Activated CD8-positive, alpha-beta memory T cell treated with anti-CD3 and anti-CD28 coated beads, Interleukin-2, amount 10 ng/mL, durations not matched to agents 7 days and 5 days (primary cell): ENCODE measurements around the gene DOCK7. TPM values are rescaled to one million over a fixed set of nuclear protein-coding genes. Genes with fewer than 3 reads are reported as not detected.

Experiments used
- ATAC-seq: fragments of 150-1000 bp; cut with Tn5 transposase; one replicate; pipeline ENCODE4 v1.10.0; 2021; ENCODE audit warnings: moderate library complexity
- CTCF ChIA-PET: fragments of 350-600 bp; sonication (Branson Sonifier 250); formaldehyde crosslinking; loops from one replicate; lab custom pipeline; 2021; ENCODE audit warnings: antibody characterized with exemption; lab: Charles Lee
- DNase-seq: peaks from one replicate; pipeline ENCODE4 v3.0.0-alpha.2; 2020
- H3K27ac Mint-ChIP-seq: one replicate; pipeline ENCODE4 v1.8.0; 2021; ENCODE audit warnings: mild to moderate bottlenecking, mixed read lengths
- H3K27me3 Mint-ChIP-seq: one replicate; pipeline ENCODE4 v1.8.0; 2021; ENCODE audit warnings: mixed read lengths
- H3K36me3 Mint-ChIP-seq: one replicate; pipeline ENCODE4 v1.8.0; 2021; ENCODE audit warnings: mild to moderate bottlenecking, mixed read lengths
- H3K4me1 Mint-ChIP-seq: one replicate; pipeline ENCODE4 v1.8.0; 2021; ENCODE audit warnings: mixed read lengths
- H3K4me3 Mint-ChIP-seq: one replicate; pipeline ENCODE4 v1.8.0; 2021; ENCODE audit warnings: mild to moderate bottlenecking, moderate library complexity, mixed read lengths
- H3K9me3 Mint-ChIP-seq: one replicate; pipeline ENCODE4 v1.8.0; 2022; ENCODE audit warnings: low read depth, mixed read lengths
- total RNA-seq, 2 experiments: library from RNA; stranded (reverse); gene quantifications; one replicate each; pipeline ENCODE4 v1.2.3, GENCODE V29; 2021

DOCK7 gene
- total RNA-seq, 2 experiments from 2014 or later = 6.6 to 7.5 TPM

GRCh38 chr1:62436039-62436465 lies 252.1 kb downstream of the DOCK7 start:
- Mint-ChIP-seq H3K36me3 (peaks cover 21% of the 10 kb centered on the region), H3K27ac (peak overlapping the region; percentile 98), H3K4me1 (peaks cover 29% of the 10 kb centered on the region), H3K9me3 (no peaks in the 10 kb centered on the region), H3K27me3 (peaks cover 3% of the 10 kb centered on the region), H3K4me3 (peak overlapping the region; percentile 92)
- no peak for DNase-seq
- CTCF ChIA-PET = interaction anchor here (0.7 to 1.5 kb wide), 2 partner anchors 15 to 261 kb away, joined by 3 to 4 read pairs; no protein-coding TSS in a partner anchor
- ATAC-seq = no peak

DNA sequence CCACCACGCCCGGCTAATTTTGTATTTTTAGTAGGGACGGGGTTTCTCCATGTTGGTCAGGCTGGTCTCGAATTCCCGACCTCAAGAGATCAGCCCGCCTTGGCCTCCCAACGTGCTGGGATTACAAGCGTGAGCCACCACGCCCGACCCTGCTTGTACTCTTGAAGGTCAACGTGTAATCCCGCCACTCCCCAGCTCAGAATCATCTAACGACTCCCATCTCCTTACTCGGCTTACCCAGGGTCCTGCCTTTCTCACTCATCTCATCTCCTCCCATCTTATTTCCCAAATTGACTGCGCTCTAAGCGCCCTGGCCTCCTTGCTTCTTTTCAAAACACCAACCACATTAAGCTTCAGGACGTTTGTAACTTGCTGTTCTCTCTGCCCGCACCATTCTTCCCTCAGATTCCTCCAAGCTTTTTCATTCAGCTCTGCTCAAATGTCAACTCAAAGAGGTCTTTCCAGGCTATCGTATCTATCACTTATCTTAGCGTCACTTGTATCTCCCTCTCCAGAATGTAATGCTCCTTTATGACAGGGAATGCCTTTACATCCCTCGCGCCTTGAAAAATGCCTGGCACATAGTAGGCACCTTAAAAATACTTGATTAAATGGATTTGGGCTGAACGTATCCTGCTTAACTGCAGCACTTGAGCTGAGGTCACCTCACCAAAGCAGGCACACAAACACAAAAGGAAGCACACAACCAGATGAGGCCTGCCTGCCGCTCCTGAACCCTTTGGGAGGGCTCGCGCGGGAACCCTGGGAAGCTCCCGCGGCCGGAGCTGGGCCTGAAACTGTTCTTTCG lies 252.8 kb downstream of the DOCK7 start:
- DNase-seq (no peak), ATAC-seq (no peak)
- Mint-ChIP-seq H3K4me1 (peaks cover 23% of the 10 kb centered on the region), H3K4me3 (peak overlapping the region; percentile 92), H3K27ac (peak overlapping the region; percentile 98), H3K36me3 (peaks cover 15% of the 10 kb centered on the region), H3K27me3 (peaks cover 3% of the 10 kb centered on the region), H3K9me3 (no peaks in the 10 kb centered on the region)
- CTCF ChIA-PET = interaction anchor here (0.7 to 1.5 kb wide), 2 partner anchors 15 to 260 kb away, joined by 3 to 4 read pairs; no protein-coding TSS in a partner anchor

DNA sequence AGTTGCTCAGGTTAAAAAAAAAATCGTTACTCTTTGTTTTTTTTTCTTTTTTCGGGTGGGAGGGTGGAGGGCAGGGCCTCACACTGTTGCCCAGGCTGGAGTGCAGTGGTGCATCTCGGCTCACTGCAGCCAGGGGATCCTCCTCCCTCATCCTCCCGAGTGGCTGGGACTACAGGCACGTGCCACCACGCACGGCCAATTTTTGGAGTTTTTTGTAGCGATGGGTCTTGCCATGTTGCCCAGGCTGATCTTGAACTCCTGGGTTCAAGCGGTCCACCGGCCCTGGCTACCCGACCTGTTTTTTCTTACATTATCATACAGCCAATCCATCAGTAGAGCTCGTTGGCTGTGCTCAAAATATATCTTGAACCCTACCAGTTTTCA lies 253.6 kb downstream of the DOCK7 start:
- H3K27ac Mint-ChIP-seq = no peak overlapping the region
- peak overlapping the region; percentile 41 for H3K4me3 Mint-ChIP-seq
- ATAC-seq = no peak
- H3K27me3 Mint-ChIP-seq = peaks cover 3% of the 10 kb centered on the region
- peaks cover 16% of the 10 kb centered on the region for H3K4me1 Mint-ChIP-seq
- DNase-seq = no peak
- H3K36me3 Mint-ChIP-seq = peaks cover 9% of the 10 kb centered on the region
- CTCF ChIA-PET = no interaction called here
- H3K9me3 Mint-ChIP-seq = no peaks in the 10 kb centered on the region

DNA sequence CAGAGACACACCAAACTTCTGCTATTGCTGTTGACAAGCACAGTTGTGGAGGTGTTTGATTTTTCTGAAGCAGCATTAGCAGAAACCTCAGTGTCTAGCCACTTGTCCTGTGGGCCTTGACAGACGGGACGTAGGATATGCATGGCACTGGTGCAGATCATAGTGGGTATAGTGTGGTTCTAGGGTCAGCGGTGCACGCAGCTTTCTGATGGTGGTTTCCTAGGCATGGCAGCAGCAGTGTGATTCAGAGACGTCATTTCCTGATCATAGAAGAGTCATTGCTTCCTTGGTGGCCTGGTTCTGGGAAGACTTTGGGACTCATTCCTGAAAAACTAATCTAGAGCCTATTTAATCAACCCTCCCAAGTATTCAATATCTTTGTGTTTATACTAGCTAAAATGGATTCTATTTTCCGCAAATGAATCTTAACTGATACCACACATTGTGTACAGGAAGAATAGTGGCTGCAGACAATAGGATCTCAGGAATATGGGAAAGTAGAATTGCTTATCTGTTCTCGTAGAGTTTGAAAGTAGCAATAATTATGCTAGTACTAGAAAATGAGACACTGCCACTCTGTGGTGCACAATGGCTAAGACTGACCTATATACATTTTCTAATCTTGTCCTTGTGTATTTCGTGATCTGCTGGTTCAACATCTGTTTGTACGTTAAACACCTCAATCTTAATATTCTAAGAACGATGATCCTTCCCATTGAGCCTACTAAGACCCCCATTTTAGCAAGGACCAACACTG lies 254.1 kb downstream of the DOCK7 start:
- no peak for DNase-seq
- Mint-ChIP-seq H3K36me3 (peaks cover 9% of the 10 kb centered on the region), H3K27me3 (peaks cover 3% of the 10 kb centered on the region), H3K4me1 (peaks cover 16% of the 10 kb centered on the region), H3K4me3 (peak overlapping the region; percentile 26), H3K9me3 (no peaks in the 10 kb centered on the region), H3K27ac (no peak overlapping the region)
- ATAC-seq = no peak
- CTCF ChIA-PET = no interaction called here

DNA sequence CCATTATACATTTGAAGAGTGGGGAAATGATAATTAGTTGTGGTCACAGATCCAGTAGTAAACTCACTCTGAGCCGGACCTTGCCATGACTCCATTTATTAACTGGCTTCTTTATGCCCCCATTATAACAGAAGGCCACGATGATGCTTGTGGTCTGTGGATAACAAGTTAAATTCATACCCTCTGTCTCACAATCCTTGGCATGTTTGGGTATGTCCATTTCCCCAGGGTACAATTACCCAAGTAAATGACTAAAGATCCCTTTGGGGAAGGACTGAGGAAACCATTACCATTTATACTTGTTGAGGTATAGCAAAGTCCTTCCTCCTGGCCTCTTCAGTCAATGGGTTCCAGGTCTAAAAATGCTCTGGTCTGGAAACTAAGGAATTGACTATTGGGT lies 258.6 kb downstream of the DOCK7 start:
- no peak overlapping the region for H3K4me3 Mint-ChIP-seq
- CTCF ChIA-PET = no interaction called here
- no peak overlapping the region for H3K27ac Mint-ChIP-seq
- no peaks in the 10 kb centered on the region for H3K9me3 Mint-ChIP-seq
- H3K4me1 Mint-ChIP-seq = peaks cover 7% of the 10 kb centered on the region
- ATAC-seq (no peak), DNase-seq (no peak)
- no peaks in the 10 kb centered on the region for H3K36me3 Mint-ChIP-seq
- peaks cover 3% of the 10 kb centered on the region for H3K27me3 Mint-ChIP-seq

DNA sequence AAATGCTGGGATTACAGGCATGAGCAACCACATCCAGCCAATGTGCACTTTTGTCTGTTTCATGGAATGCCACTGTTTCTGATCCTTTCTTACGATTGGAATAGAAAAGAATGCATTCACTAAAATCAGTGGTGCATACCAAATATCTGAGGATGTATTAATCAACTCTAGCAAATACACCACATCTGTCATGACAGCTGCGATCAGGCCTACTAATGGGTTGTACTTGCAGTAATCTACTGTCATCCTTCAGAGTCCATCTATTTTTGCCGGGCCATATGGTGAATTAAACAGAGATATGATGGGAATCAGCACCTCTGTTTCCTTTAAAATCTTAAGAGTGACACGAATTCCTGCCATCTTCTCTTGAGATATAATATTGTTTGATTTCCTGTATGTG lies 259.8 kb downstream of the DOCK7 start:
- CTCF ChIA-PET = no interaction called here
- no peaks in the 10 kb centered on the region for H3K4me1 Mint-ChIP-seq
- H3K27ac Mint-ChIP-seq = no peak overlapping the region
- DNase-seq = no peak
- peaks cover 3% of the 10 kb centered on the region for H3K27me3 Mint-ChIP-seq
- no peak for ATAC-seq
- H3K36me3 Mint-ChIP-seq = no peaks in the 10 kb centered on the region
- no peaks in the 10 kb centered on the region for H3K9me3 Mint-ChIP-seq
- H3K4me3 Mint-ChIP-seq = no peak overlapping the region

GRCh38 chr1:62426794-62427193 lies 261.4 kb downstream of the DOCK7 start:
- no peak for DNase-seq
- H3K4me3 Mint-ChIP-seq = no peak overlapping the region
- H3K9me3 Mint-ChIP-seq = no peaks in the 10 kb centered on the region
- H3K27ac Mint-ChIP-seq = no peak overlapping the region
- H3K36me3 Mint-ChIP-seq = no peaks in the 10 kb centered on the region
- CTCF ChIA-PET = no interaction called here
- no peak for ATAC-seq
- H3K4me1 Mint-ChIP-seq = no peaks in the 10 kb centered on the region
- no peaks in the 10 kb centered on the region for H3K27me3 Mint-ChIP-seq

- DNase-seq = no peak
- CTCF ChIA-PET = no interaction called here
These were observed 261.9 kb downstream of the DOCK7 start for GRCh38 chr1:62426237-62426636.

GRCh38 chr1:62425041-62425440 lies 263.1 kb downstream of the DOCK7 start:
- CTCF ChIA-PET = no interaction called here
- Mint-ChIP-seq H3K9me3 (no peaks in the 10 kb centered on the region), H3K4me1 (no peaks in the 10 kb centered on the region), H3K36me3 (no peaks in the 10 kb centered on the region), H3K4me3 (no peak overlapping the region), H3K27me3 (peaks cover 2% of the 10 kb centered on the region), H3K27ac (no peak overlapping the region)
- no peak for DNase-seq
- ATAC-seq = no peak

More at GRCh38 chr1:62426237-62426636, 261.9 kb downstream of the DOCK7 start:
- Mint-ChIP-seq H3K4me3 (no peak overlapping the region), H3K27me3 (no peaks in the 10 kb centered on the region), H3K27ac (no peak overlapping the region), H3K36me3 (no peaks in the 10 kb centered on the region), H3K9me3 (no peaks in the 10 kb centered on the region), H3K4me1 (no peaks in the 10 kb centered on the region)
- ATAC-seq = no peak

GRCh38 chr1:62424411-62424810 lies 263.8 kb downstream of the DOCK7 start:
- no peaks in the 10 kb centered on the region for H3K9me3 Mint-ChIP-seq
- no peak for DNase-seq
- H3K27me3 Mint-ChIP-seq = peaks cover 2% of the 10 kb centered on the region
- no peak overlapping the region for H3K27ac Mint-ChIP-seq
- ATAC-seq = no peak
- H3K4me1 Mint-ChIP-seq = no peaks in the 10 kb centered on the region
- no peaks in the 10 kb centered on the region for H3K36me3 Mint-ChIP-seq
- CTCF ChIA-PET = no interaction called here
- H3K4me3 Mint-ChIP-seq = no peak overlapping the region

- ATAC-seq (no peak), DNase-seq (no peak)
- Mint-ChIP-seq H3K4me1 (no peaks in the 10 kb centered on the region), H3K27me3 (peaks cover 4% of the 10 kb centered on the region), H3K36me3 (no peaks in the 10 kb centered on the region), H3K4me3 (no peak overlapping the region), H3K9me3 (no peaks in the 10 kb centered on the region), H3K27ac (no peak overlapping the region)
- CTCF ChIA-PET = no interaction called here
These were observed 264.5 kb downstream of the DOCK7 start for GRCh38 chr1:62423580-62424242.

- no peaks in the 10 kb centered on the region for H3K36me3 Mint-ChIP-seq
- no peaks in the 10 kb centered on the region for H3K4me1 Mint-ChIP-seq
- CTCF ChIA-PET = no interaction called here
- H3K9me3 Mint-ChIP-seq = no peaks in the 10 kb centered on the region
- DNase-seq = no peak
- peaks cover 15% of the 10 kb centered on the region for H3K27me3 Mint-ChIP-seq
- H3K27ac Mint-ChIP-seq = no peak overlapping the region
- no peak overlapping the region for H3K4me3 Mint-ChIP-seq
- ATAC-seq = no peak
These were observed 268.0 kb downstream of the DOCK7 start for GRCh38 chr1:62420214-62420613.

GRCh38 chr1:62417351-62417999 lies 270.7 kb downstream of the DOCK7 start:
- ATAC-seq = no peak
- Mint-ChIP-seq H3K27ac (no peak overlapping the region), H3K9me3 (no peaks in the 10 kb centered on the region), H3K36me3 (no peaks in the 10 kb centered on the region), H3K27me3 (peaks cover 19% of the 10 kb centered on the region), H3K4me1 (no peaks in the 10 kb centered on the region), H3K4me3 (no peak overlapping the region)
- CTCF ChIA-PET = no interaction called here
- DNase-seq = no peak
